GM18858 (cell line): ENCODE results near the gene ASAP2.

Source experiments
- ATAC-seq: cut with Tn5 transposase; IDR thresholded peaks from one replicate; pipeline ENCODE4 v1.9.1; 2021; ENCODE audit not compliant: unreplicated experiment

Gene ASAP2

DNA sequence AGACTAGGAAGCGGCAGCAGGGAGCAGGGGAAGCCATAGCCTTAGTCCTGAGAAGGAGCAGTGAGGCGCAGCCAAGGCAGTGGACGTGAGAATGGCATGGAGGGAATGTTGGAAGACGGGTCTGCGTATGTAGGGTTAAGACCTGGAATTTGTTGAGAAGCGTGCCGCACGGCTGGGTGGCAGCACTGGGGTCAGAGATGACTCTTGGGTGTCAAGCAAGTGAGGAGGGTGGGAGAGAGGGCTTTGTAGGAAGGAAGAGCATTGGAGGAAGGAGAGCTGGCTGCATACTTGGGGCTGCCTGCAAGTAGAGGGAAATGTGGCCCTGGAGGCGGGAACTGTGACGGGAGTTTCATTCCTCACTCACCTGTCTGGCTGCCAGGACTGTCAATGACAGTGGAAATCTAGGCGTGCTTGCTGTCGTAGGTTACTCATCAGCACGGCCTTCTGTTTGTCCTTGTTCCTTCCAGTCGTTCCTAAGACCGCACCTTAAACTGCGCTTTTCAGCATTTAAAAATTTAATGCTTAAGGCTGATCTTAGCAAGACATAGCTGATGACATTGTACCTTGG, 108.8 kb downstream of the ASAP2 start:
- ATAC-seq, result no peak

DNA sequence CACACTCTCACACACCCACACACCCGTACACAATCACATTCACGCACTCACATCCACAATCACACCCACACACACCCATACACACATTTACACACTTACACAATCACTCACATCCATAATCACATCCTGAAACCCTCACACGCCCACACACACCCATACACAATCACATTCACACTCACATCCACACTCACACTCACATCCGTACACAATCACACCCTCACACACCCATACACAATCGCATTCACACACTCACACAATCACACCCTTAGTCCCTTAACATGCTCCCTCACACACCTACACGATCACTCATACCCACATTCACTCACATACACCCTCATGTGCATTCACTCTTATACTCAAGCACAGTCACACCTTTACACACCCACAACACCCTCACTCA, 110.9 kb downstream of the ASAP2 start:
- no peak for ATAC-seq

DNA sequence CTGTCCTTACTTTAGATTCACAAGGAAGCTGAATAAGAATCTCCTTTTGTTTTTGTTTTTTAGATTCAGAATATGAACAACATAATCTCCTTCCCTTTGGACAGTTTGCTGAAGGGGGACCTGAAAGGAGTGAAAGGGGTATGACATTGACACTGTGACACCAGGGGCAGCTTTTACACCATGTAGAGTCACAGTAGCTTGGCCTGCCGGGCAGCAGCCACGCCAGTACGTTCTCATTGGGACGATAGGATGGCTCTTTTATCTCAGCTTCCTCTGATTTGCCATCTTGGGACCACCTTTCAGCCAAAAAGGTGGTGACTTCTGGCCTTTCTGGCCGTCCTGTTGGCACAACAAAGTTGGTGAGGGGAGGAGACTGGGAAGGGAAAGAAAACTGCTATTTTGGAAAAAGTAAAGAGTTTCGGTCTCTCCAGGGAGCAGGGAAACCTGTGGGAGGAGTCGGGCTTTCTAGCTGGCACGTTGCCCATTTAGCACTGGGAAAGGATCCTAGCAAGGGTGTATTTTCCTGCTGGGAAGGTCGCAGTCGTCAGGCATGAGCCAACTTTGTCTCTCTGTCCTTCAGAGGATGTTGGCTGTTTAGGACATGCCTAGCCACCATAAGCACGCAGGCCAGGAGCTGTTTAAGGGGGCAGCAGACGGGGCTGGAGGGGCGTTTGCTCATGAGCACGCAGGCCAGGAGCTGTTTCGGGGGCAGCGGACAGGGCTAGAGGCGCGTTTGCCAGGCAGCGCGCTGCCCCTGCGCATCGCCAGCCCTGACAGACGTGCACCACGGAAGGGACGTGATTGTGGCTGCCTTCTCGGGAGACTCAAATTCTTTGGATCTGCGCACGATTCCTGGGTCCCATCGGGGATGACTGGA, 112.1 kb downstream of the ASAP2 start:
- ATAC-seq, result no peak

DNA sequence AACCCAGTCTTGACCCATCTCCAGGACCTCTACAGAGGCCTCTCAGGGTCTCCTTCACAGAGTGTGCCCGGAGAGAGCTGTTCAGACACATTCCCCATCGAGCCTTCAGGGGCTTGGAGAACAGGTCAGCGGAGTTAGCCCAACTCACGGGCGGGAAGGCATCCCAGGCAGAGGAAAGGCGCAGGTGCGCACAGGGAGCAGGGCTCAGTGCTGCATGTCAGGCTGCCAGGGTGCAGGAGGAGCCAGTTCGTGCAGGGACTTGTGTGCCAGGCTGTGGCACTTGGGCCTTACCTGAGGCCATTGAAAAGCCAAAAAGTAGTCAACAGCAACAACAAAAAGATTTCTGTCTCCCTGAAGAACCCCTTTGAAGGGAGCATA, 112.7 kb downstream of the ASAP2 start:
- no peak for ATAC-seq

DNA sequence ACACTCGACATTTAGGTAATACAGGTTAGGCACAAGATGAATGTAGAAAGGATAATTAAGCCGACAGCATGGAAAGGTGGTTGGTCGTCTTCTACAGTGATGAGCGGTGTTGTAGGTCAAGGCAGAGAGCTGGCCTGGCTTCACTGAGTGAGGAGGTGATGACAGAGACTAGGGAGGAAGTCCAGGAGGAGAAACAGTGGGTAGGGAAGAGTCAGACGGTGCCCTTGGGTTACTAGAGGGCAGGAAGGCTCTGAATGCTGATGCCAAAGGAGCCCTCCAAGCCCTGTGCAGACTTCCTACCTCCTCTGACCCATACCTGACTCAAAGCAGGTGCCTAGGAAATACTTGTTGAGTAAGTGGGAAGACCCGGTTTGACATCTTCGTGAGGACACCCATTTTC, 116.0 kb downstream of the ASAP2 start:
- ATAC-seq, result no peak

DNA sequence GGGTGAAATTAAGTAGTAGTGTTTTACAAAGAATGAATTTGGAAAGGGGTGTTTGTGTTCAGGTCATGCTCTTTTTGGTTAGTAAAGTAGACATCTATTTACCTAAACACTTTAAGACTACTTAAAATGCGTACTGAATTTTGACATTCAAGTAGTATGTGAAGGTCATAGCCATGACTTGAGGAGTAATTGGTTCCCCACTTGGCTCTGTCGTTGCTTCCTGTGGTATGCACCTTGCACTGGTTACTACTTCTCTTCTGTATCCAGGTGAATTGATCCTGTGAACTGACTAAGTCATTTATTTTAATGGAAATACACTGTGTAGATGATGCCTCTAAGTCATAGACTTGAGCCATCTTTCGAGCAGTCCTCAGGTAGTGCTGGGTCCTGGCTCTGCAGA, 118.8 kb downstream of the ASAP2 start:
- ATAC-seq, result no peak

DNA sequence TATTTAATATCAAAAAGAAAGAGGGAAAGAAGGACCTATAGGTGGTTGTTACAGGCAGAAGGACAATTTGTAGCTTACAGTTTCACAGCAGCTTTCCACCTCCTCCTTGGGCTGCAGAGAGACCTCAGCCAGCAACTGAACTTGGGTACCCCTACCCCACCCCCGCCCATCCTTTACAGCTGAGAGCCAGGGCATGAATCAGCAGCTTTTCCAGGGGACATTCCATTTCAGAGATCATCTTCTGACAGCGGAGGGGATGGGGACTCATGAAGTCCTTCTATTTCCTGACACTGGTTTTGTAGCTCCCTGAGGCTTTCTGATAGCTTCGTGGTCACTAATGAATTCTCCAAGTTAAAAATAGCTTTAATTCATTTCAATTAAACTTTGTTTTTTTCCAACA, 120.4 kb downstream of the ASAP2 start:
- no peak for ATAC-seq

DNA sequence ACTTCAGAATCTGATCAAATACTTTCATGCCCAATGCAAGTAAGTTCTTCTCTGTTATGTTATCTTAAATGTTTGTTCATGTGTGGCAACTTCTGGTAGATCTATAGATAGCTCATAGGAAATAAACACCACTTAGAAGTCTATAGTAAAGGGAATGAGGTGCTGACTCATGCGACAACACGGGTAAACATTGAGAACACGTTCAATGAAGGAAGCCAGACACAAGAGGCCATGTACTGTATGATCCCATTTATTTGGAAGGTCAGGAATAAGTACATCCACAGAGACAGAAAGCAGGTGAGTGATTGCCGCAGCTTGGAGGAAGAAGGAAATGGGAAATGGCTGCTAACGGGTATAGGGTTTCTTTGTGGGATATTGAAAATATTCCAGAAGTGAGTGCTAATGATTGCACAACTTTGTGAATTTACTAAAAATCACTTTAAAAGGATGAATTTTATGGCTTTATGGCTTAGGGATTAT, 121.3 kb downstream of the ASAP2 start:
- ATAC-seq, result no peak

DNA sequence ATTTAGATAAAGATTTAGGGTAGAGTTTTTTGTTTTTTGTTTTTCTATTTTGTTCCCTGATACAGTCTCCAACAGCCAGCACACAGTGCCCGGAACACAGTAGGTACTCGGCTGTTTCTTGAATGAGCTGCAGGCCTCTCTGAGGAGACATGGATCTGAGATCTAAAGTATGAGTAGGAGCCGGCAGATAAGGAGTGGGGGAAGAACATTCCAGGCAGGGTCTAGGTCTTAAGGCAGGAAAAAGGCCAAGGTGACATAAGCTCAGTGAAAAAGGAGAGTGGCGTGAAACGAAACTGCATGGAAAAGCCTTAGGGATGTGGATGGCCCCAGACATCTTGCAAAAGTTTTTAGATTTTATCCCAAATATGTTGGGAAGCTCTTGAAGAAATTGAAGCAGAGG, 122.3 kb downstream of the ASAP2 start:
- no peak for ATAC-seq

DNA sequence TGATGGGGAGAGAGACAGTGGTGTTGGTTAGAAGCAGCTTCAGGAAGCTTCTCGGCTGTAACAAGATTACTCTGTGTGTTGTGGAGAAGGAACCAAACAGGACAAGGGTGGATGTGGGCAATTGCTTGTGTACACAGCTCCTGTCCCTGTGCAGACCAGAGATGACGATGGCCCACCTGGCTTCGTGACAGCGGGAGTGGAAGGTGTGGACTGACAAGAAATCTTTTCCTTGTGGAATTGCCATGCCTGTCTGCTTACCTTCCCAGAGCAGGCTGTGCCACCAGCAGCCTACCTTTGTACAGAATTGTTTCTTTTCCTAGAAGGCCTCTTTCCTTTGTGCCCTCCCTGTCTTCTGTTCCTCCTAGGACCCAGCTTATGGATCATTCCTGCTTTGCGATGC, 122.9 kb downstream of the ASAP2 start:
- no peak for ATAC-seq

DNA sequence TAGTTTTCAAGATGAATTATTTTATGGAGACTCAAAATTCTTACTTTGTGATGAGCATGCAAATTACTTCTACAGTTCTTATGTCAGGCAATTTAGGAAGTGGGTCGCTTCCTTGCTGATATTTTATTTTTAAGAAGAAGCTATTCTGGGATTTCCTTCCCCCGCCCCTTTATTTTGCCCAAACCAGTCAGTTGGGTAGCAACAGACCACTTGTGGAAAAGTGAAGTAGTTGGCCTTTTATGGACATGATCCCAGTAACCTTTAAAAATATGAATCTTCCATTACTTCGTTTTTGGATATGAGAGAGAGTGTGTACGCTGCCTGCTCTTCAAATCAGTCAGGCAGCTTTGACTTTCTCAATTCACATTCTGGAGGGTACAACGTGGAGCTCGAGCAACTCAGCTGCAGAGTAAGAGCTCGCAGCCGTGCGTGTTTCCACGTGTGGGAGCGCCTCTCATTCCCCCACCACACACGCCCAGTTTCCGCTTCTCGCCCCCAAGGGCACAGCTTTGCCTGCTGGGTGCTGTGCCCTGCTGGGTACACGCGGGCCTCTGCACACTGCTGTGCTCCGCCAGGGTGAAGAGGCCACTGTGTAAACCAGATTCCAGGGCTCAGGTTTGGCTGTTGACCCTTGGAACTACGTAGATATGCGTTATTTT, 124.1 kb downstream of the ASAP2 start:
- no peak for ATAC-seq

DNA sequence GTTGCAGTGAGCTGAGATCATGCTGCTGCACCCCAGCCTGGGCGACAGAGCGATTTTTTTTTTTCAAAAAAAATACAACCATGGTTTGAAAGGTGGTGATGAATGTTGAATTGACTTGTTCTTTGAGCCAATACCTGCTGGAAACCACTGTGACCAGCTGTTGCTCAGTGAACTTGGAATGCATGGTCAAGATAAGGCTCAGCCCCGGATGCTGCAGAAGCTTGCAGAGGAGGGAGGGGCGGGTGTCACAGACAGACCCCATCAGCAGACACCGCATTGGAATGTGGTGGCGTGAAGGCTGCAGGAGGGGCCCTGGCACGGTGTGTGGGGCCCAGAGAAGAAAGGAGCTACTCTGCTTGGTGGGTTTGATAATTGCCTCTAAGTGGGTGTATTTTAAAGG, 125.1 kb downstream of the ASAP2 start:
- ATAC-seq, result no peak

DNA sequence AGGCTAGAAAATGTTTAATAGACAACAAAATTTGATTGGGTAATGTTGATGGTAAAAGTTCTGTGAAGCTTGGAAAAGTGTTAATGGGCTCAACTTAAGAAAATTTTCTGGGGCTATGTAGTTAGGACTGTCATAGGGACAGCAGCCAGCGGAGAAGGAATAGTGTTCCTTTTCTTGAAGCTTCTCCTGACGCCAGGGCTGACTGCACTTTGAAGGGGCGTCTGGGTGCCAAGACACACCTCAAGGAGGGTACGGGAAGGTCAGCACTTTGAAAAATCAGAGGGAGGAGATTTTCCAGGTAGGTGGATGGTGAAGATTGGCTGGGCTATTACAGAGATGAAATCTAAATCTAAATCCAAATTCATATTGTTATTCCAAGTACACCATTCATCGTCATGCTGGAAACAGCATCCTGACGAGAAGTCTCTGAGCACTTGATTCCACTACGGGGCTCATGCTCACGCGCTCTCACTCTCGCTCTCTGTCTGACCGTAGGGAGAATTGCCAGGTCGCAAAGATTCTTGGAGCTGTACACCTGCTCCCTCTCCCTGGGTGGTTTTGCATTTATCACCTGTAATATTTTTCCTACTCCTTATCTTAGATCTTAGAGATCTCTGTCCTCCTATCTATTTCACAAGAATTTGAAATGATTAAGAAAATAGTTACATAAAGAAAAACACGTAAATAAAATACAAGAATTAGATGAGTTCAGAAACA, 125.7 kb downstream of the ASAP2 start:
- ATAC-seq, result no peak

DNA sequence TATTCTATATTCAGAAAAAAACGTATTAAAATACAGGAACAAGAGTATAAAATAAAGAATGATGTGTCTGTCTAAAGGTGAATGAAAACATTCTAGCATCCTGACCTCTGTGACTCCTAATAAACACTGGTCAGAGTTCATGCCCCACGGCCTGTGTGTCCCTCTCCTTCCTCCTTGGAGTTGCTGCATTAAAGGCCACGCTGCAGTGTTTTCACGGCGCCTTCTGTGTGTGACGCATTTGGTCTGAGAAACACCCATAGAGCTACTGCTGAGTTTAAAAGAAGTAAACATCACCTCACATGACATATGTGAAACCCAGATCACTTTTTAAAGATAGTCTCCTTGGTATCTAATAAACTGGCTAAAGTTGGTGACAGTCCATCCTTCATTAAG, 126.2 kb downstream of the ASAP2 start:
- ATAC-seq, result no peak

DNA sequence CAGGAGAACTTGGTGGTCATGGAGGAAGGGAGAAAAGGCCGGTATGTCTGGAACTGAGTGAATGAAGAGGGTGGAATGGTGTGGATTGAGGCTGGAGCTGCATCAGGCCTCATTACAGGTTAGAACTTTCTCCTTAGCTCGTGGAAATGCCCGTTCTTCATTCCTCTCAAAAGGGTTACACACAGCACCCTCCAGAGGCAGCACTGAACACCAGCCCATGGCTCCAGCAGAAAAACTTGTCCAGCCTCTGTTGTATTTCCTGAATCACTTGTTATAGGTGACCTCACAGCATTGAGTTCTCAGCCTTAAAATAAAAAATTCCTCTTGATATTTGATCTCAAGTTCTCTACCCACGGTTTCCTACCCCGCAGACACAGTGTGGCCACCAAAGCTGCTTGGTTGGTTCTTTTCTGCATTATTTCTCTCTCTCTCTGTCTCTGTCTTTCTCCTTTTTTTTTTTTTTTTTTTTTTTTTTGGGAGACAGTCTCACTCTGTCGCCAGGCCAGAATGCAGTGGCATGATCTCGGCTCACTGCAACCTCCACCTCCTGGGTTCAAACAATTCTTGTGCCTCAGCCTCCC, 127.1 kb downstream of the ASAP2 start:
- no peak for ATAC-seq

DNA sequence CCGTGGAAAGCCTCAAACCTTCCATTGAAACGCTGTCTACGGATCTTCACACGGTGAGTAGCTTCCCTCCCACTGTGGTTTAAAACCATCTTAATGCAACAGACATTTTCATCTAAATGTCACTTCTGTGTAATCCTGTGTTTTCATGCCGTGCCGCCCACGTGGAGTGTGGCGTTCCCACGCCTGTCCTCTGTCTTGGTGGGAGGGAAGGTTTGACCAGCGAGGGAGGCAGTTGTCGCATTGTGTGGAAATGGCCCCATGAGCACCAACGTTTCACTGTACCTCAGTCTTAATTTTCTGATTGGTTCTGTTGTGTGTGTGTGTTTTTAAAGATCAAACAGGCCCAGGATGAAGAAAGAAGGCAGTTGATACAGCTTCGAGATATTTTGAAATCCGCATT, 128.1 kb downstream of the ASAP2 start:
- no peak for ATAC-seq

DNA sequence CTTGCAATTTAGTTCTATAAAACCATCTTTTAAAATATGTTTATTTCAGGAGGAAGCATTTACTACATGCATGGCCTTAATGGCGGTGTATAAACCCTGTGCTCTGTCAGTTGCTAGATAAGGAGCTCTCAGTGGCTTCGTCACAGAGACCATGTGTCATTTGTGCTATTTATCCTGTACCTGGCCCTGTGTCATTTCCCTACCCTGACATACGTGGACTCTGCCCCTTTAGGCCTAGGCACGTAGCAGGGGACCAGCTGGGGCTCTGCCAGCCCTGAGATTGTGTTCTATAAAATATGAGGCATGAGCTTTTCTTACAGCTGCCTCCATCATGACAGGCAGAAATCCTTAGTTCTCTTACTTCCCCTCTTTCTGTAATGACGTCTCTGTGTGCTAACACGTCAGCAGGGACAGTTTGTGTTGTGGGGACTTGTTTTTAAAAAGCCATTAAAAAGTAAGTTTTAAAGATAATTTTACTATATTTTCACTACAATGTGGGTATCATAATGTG, 128.8 kb downstream of the ASAP2 start:
- ATAC-seq, result no peak

DNA sequence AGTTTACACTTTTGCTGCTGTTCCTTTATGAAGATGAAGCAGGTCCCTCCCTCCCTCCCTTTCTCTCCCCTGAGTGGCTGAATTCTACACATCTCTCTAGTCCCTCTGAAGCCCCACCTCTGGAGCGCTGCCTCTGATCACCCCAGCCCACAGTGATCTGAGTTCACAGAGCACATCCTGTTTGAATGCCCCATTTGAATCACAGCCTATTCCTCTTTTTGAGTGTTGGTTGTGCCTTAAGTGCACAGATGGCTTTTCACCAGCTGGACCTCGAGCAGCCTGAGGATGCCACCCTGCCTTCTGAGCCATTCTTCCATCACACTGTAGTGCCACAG, 129.6 kb downstream of the ASAP2 start:
- no peak for ATAC-seq

DNA sequence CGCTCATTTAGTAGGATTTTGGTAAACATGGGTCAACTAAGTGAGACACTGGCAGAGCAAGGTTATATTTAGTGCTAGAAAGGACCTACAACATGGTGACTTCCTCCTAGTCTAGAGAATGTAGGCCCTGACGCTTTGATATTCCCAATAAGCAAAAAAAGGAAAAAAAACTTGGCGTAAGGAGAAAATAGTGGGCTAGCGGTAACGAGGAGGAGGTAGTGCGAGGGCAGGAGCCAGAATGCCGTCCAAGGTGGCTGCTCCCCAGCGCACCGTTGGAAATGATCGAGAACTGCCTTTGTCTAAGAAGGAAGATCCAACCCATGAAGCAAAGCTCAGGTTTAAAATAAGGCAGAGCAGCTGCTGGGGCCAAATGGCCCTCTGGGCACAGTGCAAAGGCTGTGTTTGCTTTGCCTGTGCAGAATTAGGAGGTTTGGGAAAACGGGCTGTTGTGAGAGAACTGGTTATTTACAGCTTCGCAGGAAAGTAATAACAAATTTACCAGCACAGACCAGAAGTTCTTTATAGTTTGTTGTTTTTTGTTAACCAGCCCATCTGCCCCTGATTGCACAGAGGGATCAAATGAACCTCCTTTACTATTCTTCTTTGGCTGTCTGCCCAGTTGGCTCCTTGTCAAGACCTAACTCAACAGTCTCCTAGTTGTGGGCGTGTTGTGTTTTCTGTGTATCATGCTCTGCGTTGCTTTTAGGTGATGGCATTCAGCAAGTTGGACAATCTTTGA, 130.1 kb downstream of the ASAP2 start:
- no peak for ATAC-seq

DNA sequence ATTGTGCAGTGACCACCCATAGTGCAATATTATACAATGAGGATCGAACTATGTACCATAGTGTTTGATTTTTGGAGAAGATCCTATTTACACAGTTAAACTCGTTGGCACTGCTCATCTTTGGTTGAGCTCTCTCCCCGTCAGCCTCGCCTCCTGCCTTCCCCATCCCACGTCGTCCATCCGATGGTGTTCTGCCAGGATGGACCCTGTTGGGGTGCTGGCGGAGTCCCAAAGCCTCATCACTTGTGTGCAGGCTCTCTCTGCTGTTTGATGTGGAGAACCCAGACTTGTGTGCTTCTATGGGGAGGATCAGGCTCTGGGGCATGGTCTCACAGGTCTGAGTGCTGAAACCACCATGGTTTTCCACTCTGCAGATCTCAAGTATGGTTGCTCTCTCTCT, 131.3 kb downstream of the ASAP2 start:
- ATAC-seq, result no peak
